Measurements from ENCODE around the gene GDPD5.

GRCh38 chr11:75530577-75530976 lies 4.8 kb upstream of the GDPD5 start:
- TF ChIP-seq POLR2AphosphoS5 (IDR thresholded peaks at IDR 0.05): no peak
- no peak for TF ChIP-seq CTCF (IDR thresholded peaks at IDR 0.05)
- TF ChIP-seq POLR2A (IDR thresholded peaks at IDR 0.05): no peak

Measured in stomach (tissue), 4 donors.